Measurements from ENCODE around the gene CD247.
A peak's percentile ranks its signal among the peaks of the same experiment; 100 is the strongest.

CD247 gene

GRCh38 chr1:167553136-167554027, 35.1 kb upstream of the CD247 start, which contains the start of gene CREG1:
Gene CREG1 (minus strand): TSS chr1:167553762.
- no peak for TF ChIP-seq CTCF (IDR thresholded peaks at IDR 0.05)
- DNase-seq = peak; percentile 97
- H3K36me3 Mint-ChIP-seq (ENCODE audit: low read depth) = no peaks in the 10 kb centered on the region
- H3K27ac Mint-ChIP-seq = no peak within 1 kb of the TSS
- H3K4me3 Mint-ChIP-seq = peak within 1 kb of the TSS; percentile 84
- H3K27me3 Mint-ChIP-seq (ENCODE audit: low read depth, poor library complexity) = peaks cover 17% of the 10 kb centered on the region
- no peaks in the 10 kb centered on the region for H3K9me3 Mint-ChIP-seq
- H3K4me1 Mint-ChIP-seq = peaks cover 26% of the 10 kb centered on the region

- peaks cover 14% of the 10 kb centered on the region for H3K36me3 Mint-ChIP-seq (ENCODE audit: low read depth)
- peaks cover 17% of the 10 kb centered on the region for H3K27me3 Mint-ChIP-seq (ENCODE audit: low read depth, poor library complexity)
- TF ChIP-seq CTCF (IDR thresholded peaks at IDR 0.05) = no peak
- no peak overlapping the region for H3K27ac Mint-ChIP-seq
- no peaks in the 10 kb centered on the region for H3K9me3 Mint-ChIP-seq
- H3K4me1 Mint-ChIP-seq = peaks cover 26% of the 10 kb centered on the region
- no peak for DNase-seq
- peak overlapping the region; percentile 21 for H3K4me3 Mint-ChIP-seq
Observed at GRCh38 chr1:167551362-167551761, 33.0 kb upstream of the CD247 start.

- H3K9me3 Mint-ChIP-seq = no peaks in the 10 kb centered on the region
- H3K36me3 Mint-ChIP-seq (ENCODE audit: low read depth) = peaks cover 20% of the 10 kb centered on the region
- no peak for TF ChIP-seq CTCF (IDR thresholded peaks at IDR 0.05)
- no peak overlapping the region for H3K4me3 Mint-ChIP-seq
- peaks cover 8% of the 10 kb centered on the region for H3K27me3 Mint-ChIP-seq (ENCODE audit: low read depth, poor library complexity)
- DNase-seq = no peak
- H3K27ac Mint-ChIP-seq = no peak overlapping the region
- peaks cover 18% of the 10 kb centered on the region for H3K4me1 Mint-ChIP-seq
Observed at GRCh38 chr1:167548059-167548932, 30.0 kb upstream of the CD247 start.

- Mint-ChIP-seq H3K27me3 (ENCODE audit: low read depth, poor library complexity) (peaks cover 4% of the 10 kb centered on the region), H3K4me3 (no peak overlapping the region), H3K4me1 (peaks cover 13% of the 10 kb centered on the region), H3K36me3 (ENCODE audit: low read depth) (peaks cover 20% of the 10 kb centered on the region), H3K9me3 (no peaks in the 10 kb centered on the region), H3K27ac (no peak overlapping the region)
- no peak for TF ChIP-seq CTCF (IDR thresholded peaks at IDR 0.05)
- no peak for DNase-seq
Observed at GRCh38 chr1:167546935-167547334, 28.6 kb upstream of the CD247 start.

- no peak for DNase-seq
- no peak overlapping the region for H3K4me3 Mint-ChIP-seq
- H3K27me3 Mint-ChIP-seq (ENCODE audit: low read depth, poor library complexity) = peaks cover under 1% of the 10 kb centered on the region
- H3K27ac Mint-ChIP-seq = no peak overlapping the region
- no peak for TF ChIP-seq CTCF (IDR thresholded peaks at IDR 0.05)
- H3K36me3 Mint-ChIP-seq (ENCODE audit: low read depth) = peaks cover 20% of the 10 kb centered on the region
- no peaks in the 10 kb centered on the region for H3K4me1 Mint-ChIP-seq
- H3K9me3 Mint-ChIP-seq = no peaks in the 10 kb centered on the region
Observed at GRCh38 chr1:167545349-167545748, 27.0 kb upstream of the CD247 start.

All from nephron progenitor cell (in vitro differentiated cells).